Mammary epithelial cell (primary cell): ENCODE measurements around the gene GP9.
"Not testable (repeated sequence)": the region's sequence is repeated elsewhere in the genome, so short reads cannot be mapped to it uniquely, and the experiment has no call there.

ENCODE experiments used
- CTCF ChIP-seq, 2 donors: IDR thresholded peaks in 1 of 2; conservative IDR thresholded peaks in 1 of 2; 2 replicates each; pipeline ENCODE4 v1.5.1; 2011 to 2012; ENCODE audit warnings: inconsistent platforms in 2 of 2, low read length in 2 of 2, mild to moderate bottlenecking in 2 of 2, control low read depth in 1 of 2, low read depth in 1 of 2; ENCODE audit not compliant: insufficient read depth in 1 of 2; ENCODE audit errors: extremely low read depth in 1 of 2
- EZH2 ChIP-seq: IDR thresholded peaks from 2 replicates; pipeline ENCODE4 v1.6.1; 2012; ENCODE audit warnings: low read length, inconsistent platforms, borderline replicate concordance

GRCh38 chr3:129067719-129068118, 7.1 kb downstream of the GP9 start:
- TF ChIP-seq EZH2; CTCF (conservative IDR thresholded peaks at IDR 0.05 in 1 of 2, IDR thresholded peaks at IDR 0.05 in 1 of 2; ENCODE audit: extremely low read depth in 1 of 2, insufficient read depth in 1 of 2, low read depth in 1 of 2, low read length in 2 of 2): not testable (repeated sequence)
